Bronchial epithelial cell (primary cell): ENCODE measurements around the gene PRKCE. TPM values are rescaled to one million over a fixed set of nuclear protein-coding genes. Genes with fewer than 3 reads are reported as not detected.

Experiments
- DNase-seq: peaks from one replicate; pipeline ENCODE4 v3.0.0-alpha.2; 2010; ENCODE audit warnings: low read depth
- FAIRE-seq: peaks from 2 replicates; lab custom pipeline; 2011; peaks lifted over from hg19 to GRCh38; lab: Jason Lieb, UNC
- H3K27me3 ChIP-seq: 2 replicates; pipeline ENCODE4 v1.5.1; 2011; ENCODE audit warnings: low read length; ENCODE audit not compliant: control insufficient read depth, insufficient read depth
- H3K36me3 ChIP-seq: 2 replicates; pipeline ENCODE4 v1.5.1; 2011; ENCODE audit warnings: low read length; ENCODE audit not compliant: control insufficient read depth, insufficient read depth
- H3K4me3 ChIP-seq: 2 replicates; pipeline ENCODE4 v1.5.1; 2011; ENCODE audit warnings: mild to moderate bottlenecking, low read depth, low read length, control low read depth
- total RNA-seq: library from RNA; depleted of rRNA; stranded (reverse); fragments of >200 nt; gene quantifications from 2 replicates; pipeline ENCODE4 v1.2.1, GENCODE V29; 2014
- TF ChIP-seq, protein P1 (sequence below): IDR thresholded peaks from 2 replicates; pipeline ENCODE4 v1.5.1; 2011; ENCODE audit warnings: mild to moderate bottlenecking, moderate library complexity, low read length, control low read depth, inconsistent platforms; ENCODE audit not compliant: insufficient read depth, severe bottlenecking

PRKCE gene
- total RNA-seq, 1 donor from 2014 or later, result 6.3 TPM

- FAIRE-seq, result no peak
- H3K27me3 ChIP-seq, result no peaks in the 10 kb centered on the region
- DNase-seq, result no peak
- H3K36me3 ChIP-seq, result no peaks in the 10 kb centered on the region
- TF ChIP-seq, protein P1, sequence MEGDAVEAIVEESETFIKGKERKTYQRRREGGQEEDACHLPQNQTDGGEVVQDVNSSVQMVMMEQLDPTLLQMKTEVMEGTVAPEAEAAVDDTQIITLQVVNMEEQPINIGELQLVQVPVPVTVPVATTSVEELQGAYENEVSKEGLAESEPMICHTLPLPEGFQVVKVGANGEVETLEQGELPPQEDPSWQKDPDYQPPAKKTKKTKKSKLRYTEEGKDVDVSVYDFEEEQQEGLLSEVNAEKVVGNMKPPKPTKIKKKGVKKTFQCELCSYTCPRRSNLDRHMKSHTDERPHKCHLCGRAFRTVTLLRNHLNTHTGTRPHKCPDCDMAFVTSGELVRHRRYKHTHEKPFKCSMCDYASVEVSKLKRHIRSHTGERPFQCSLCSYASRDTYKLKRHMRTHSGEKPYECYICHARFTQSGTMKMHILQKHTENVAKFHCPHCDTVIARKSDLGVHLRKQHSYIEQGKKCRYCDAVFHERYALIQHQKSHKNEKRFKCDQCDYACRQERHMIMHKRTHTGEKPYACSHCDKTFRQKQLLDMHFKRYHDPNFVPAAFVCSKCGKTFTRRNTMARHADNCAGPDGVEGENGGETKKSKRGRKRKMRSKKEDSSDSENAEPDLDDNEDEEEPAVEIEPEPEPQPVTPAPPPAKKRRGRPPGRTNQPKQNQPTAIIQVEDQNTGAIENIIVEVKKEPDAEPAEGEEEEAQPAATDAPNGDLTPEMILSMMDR, result no peak
- H3K4me3 ChIP-seq, result no peak overlapping the region
Observed at GRCh38 chr2:45894211-45894610, 242.7 kb downstream of the PRKCE start.

GRCh38 chr2:45895241-45895861 lies 243.9 kb downstream of the PRKCE start:
- Histone ChIP-seq H3K36me3 (no peaks in the 10 kb centered on the region), H3K4me3 (no peak overlapping the region), H3K27me3 (no peaks in the 10 kb centered on the region)
- DNase-seq (no peak), FAIRE-seq (no peak)
- TF ChIP-seq, protein P1, result no peak

DNA sequence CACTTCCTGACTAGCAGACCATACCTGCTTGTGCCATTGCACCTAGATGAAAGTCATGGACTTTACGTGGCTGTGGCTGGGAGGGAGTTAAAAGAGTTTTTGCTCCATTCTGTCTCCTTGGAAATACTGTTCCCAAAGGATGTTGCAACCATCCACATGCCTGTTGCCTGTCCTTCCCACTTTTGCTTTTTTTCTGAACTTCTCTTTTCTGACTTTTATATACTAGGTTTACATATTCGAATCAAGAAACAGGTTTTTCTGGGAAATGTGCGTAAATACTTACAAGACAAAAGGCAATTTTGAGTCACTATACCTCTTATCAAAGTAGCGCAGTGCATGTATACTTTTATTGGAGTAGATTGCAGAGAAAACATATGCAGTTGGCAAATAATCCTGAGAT lies 244.8 kb downstream of the PRKCE start:
- no peak for FAIRE-seq
- no peaks in the 10 kb centered on the region for H3K36me3 ChIP-seq
- H3K27me3 ChIP-seq, result no peaks in the 10 kb centered on the region
- no peak for DNase-seq
- H3K4me3 ChIP-seq, result no peak overlapping the region
- TF ChIP-seq, protein P1, result no peak

- Histone ChIP-seq H3K36me3 (no peaks in the 10 kb centered on the region), H3K4me3 (no peak overlapping the region), H3K27me3 (no peaks in the 10 kb centered on the region)
- TF ChIP-seq, protein P1, result no peak
- DNase-seq (no peak), FAIRE-seq (no peak)
Observed at GRCh38 chr2:45897842-45898241, 246.4 kb downstream of the PRKCE start.

DNA sequence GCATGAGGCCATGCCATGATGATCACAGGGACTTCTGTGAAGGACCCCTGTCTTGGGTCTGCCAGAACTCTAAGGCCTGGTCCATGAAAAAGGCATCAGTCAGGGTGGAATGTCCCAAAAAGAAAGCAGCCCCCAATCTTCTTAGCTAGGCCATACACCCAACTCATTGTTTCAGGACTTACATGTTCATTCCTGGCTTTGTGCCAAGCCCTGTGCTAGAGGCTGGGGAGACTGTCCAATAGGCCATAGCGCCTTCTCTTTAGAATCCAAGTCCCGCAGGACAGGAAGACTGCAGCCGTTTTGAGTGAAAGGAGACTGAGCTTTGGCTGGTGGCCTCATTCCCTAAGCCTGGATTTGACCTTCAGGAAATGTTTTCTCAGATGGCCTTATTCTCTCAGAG lies 247.3 kb downstream of the PRKCE start:
- no peaks in the 10 kb centered on the region for H3K27me3 ChIP-seq
- no peak overlapping the region for H3K4me3 ChIP-seq
- H3K36me3 ChIP-seq, result no peaks in the 10 kb centered on the region
- DNase-seq (no peak), FAIRE-seq (no peak)
- TF ChIP-seq, protein P1, result no peak

GRCh38 chr2:45899926-45900325 lies 248.5 kb downstream of the PRKCE start:
- FAIRE-seq, result no peak
- no peaks in the 10 kb centered on the region for H3K27me3 ChIP-seq
- H3K4me3 ChIP-seq, result no peak overlapping the region
- TF ChIP-seq, protein P1, result no peak
- no peaks in the 10 kb centered on the region for H3K36me3 ChIP-seq
- DNase-seq, result no peak
